ENCODE results near the gene MARS1.

Gene MARS1

DNA sequence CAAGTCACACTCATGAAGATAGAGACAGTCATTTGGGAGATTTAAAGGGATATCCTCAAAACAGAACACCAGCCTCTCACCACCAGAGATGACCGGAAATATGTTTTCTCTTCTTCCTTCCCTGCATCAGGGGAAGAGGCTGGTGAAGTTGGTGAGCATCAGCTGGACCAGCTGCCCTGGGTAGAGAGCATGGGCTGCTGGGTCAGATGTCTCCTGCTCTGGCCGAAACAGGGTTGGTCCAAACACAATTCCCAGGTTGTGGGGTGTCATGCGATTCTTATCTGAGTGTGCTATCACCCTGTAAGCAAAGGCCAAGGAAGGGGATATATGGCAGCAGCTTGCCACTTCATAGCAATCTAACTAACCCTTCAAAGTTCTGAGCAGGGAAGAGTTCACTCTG is 15.5 kb upstream of the MARS1 start:
- FAIRE-seq = no peak
- TF ChIP-seq POLR2A (IDR thresholded peaks at IDR 0.05; ENCODE audit: low read depth, low read length) = no peak
- DNase-seq (ENCODE audit: insufficient read length, low spot score) = no peak

DNA sequence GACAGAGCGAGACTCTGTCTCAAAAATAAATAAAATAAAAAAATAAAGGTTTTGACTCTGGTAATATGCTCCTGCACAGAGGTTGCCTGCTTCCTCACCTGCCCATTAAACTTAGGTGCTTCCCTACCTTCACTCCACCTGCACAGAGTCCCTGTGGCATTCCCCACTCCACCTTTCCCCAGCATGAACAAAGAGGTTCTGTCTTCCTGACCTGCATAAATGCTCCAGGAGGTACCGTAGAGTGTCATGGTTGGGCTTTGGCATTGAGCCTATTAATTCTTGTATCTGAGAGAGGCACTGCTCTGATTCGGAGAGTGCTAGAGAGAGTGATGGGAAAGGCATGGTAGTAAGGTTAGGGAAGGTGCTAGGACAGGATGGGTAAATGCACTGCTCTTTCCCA is 14.5 kb upstream of the MARS1 start:
- no peak for TF ChIP-seq POLR2A (IDR thresholded peaks at IDR 0.05; ENCODE audit: low read depth, low read length)
- FAIRE-seq (no peak), DNase-seq (ENCODE audit: insufficient read length, low spot score) (no peak)

DNA sequence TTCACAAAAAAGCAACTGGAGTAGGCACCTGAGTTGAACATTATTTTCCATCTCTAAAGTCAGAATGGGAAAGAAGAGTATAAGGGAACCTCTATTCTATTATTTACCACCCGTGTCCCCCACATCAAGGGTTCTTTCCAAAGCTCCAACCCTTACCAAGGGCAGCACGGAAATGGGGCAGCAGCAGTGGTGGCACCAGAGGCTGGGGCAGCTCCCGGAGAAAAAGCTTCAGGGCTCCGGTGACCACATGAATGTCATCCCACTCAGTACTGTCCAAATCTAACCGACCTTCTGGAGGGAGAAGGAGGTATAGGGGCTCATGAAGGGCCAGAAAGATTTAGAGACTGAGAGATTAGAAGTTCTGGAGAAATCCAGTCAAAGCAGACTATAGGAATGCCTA is 14.0 kb upstream of the MARS1 start:
- no peak for TF ChIP-seq POLR2A (IDR thresholded peaks at IDR 0.05; ENCODE audit: low read depth, low read length)
- no peak for DNase-seq (ENCODE audit: insufficient read length, low spot score)
- no peak for FAIRE-seq

DNA sequence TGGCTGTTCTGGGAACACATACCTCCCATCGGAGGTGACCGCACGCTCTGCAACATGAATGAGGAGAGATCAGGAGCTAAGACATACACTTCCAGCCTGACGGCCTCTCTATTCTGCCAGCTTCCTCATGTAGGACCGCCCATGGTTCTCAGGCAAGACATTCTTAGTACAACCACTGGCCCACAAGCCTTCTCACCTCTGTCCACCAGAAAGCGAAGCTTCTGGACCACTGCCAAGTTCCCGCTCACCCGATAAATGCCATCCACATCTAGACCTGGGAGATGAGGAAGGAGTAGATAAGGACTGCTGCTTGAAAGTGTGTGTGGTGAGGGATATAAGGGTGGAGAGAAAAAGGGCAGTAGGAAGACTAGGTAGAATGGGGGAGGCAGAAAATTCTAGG is 13.4 kb upstream of the MARS1 start:
- FAIRE-seq (no peak), DNase-seq (ENCODE audit: insufficient read length, low spot score) (no peak)
- TF ChIP-seq POLR2A (IDR thresholded peaks at IDR 0.05; ENCODE audit: low read depth, low read length) = no peak

DNA sequence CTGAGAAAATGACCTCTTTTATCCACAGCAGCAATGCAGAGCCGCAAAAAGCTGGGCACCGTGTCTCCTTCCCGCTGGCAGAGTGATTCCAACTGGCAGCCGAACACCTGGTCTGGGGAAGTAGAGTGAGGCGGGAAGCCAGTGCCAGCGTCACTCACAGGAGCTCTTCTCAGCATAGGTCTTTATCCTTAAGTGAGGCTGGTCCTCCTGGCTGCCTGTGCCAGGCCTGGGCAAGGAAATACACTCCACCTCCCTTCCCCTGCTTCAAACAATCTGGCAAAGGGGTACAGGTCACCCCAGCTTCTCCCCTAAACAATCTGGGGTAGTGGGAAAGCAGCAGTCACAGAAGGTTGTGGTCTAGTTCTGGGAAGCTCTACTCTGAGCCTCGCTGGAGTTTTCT is 13.0 kb upstream of the MARS1 start:
- TF ChIP-seq POLR2A (IDR thresholded peaks at IDR 0.05; ENCODE audit: low read depth, low read length) = no peak
- DNase-seq (ENCODE audit: insufficient read length, low spot score) (no peak), FAIRE-seq (no peak)

DNA sequence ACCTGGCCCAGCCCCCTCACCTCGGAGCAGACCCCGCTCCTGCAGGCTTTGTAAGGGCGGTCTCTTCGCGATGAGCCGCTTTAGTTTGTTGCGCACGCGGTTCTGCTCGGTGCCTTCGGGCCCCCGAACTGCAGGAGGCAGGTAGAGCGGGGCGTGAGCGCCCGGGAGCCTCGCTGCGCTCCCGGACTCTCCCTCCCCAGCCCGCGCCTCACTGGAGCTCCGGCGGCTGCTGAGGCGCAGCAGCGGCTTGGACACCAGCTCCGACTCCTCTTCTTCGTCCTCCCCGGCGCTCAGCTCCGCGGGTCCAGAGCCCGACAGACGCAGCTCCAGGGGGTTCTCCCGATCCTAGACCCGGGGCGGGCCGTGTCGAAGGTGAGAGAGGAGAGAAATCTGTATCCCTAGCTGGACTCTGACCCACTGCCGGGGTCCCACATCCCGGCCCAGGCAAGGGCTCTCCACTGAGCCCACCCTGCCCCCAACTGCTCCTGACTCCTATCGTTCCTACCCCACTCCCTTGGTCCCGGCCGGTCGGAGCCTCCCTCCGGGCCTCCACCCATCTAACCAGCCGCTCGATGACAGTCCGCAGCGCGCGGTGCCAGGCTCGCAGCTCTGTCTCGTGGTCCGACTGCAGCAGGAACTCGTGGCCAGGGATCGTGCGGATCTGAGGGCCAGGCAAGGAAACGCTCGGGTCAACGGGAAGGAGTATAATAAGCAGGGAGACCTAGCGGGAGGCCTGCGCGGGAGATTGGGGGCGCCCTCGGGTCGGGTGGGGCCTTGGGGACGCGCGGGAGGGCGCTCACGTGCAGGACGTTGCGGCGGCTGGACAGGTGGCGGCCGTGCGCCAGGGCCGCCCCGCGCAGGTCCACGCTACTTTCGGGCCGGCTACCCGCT is 12.4 kb upstream of the MARS1 start:
- FAIRE-seq (no peak), DNase-seq (ENCODE audit: insufficient read length, low spot score) (no peak)
- TF ChIP-seq POLR2A (IDR thresholded peaks at IDR 0.05; ENCODE audit: low read depth, low read length) = no peak

DNA sequence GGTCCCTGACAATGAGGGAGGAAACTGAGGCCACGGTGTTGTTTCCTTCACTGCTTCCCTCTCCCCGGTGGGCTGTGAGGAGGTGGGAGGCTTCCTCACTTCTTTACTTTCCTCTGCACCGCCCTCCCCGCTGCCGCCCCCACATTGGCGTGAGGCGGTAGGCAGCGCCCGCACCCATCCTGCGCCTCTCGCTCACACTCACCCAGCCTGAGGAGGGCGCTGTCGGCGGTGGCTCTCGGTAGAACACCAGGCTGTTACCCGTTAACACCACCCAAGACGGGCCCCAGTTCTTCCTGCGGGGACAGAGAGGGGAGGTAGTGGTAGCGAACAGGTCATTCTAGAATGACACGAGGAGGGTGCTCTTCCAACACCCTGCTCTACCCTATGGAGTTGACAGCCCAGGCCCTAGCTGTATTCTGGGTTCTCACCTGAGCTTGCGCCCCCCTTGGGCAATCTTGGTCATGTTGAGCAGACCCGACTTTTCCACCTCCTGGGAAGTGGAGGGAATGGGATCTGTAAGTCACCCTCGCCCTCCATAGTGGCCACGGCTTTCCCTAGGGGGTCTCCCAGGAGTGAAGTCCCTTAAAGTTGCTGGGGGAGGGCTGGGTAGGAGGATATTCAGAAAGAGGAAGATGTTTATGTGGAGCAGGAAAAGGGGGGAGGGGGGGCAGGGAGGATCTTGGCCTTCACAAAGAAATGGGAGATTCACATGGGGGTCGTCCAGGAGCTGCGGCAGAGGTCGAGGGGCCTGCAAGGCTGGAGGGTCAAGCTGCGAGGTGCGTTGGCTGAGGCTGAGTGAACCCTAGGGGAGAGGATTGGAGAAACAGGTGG is 11.5 kb upstream of the MARS1 start:
- FAIRE-seq = no peak
- DNase-seq (ENCODE audit: insufficient read length, low spot score) = no peak
- TF ChIP-seq POLR2A (IDR thresholded peaks at IDR 0.05; ENCODE audit: low read depth, low read length) = no peak

DNA sequence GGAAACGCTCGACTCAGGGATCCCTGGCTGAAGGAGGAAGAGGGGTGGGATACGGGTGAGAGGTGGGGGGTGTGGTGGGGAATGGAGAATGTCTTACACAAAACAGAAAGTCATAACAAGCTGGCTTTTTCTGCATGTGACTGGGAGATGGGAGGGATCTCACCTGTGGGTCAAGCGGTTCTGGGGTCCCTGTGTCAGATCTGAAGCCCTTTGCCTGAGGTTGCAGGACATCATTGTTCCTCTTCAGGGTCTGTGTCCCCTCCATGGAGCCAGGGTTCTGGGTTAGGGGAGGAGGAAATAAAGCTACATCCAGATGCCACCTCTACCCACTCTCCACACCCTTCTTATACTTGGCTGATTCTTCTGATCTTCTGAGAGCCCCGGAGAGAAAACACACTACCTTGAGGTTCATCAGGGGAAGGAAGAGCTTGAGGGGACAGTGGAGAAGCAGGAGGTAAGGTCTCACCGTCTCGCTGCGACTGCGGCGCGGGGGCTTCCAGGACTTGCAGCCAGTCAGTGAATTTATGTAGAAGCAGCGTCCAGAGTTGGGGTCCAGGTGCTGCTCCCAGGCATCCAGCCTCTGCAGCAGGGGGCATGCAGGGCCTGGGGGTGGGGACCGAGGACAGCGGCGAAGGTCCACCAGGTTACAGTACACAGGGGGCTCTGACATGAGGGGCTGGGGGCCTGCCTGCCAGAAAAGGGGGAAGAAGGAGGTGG is 10.7 kb upstream of the MARS1 start:
- DNase-seq (ENCODE audit: insufficient read length, low spot score) = no peak

DNA sequence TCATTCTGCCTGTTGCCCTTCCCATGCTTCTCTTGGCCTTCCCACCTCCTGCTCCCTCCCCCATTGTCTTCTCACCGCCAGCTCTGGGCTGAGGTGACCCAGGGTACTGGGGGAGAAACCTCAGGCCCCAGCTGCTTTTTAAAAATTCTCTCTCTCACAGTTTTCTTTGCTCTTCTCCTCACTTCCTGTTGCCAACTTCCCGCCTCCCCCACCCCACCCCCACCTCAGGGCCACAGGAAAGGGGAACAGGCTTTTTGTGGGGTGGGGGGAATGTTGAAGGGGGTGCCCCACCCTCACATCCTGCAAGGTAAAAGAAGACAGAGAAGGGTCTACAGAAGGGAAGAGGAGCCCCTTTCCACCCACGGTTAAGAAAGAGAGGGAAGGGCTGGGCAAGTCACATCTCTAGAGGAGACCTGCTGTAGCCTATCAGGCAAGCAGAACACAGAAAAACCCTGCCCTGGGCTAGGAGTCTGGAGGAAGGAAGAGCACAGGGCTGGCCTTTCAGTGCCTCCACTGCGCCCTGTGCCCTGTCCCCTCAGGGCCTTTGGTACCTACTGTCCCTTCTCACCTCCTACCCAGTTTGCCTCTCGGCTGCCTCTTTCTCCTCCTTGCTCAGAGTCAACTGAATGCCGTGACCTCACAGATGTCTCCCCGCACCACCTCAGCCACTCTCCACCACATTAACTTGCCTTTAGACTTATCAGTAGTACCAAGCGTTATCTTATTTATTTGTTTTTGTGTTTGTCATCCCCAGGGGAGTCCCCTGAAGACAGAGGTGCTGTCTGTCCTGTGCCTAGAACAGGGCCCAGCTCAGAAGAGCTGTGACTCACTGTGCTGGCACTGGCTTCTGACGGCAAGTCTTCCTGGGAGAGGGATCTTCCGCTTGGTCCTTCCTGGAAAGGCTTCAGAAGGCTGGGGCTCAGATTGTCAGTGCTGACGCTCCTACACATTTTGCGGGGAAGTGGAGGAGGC is 9.9 kb upstream of the MARS1 start:
- DNase-seq (ENCODE audit: insufficient read length, low spot score) (no peak), FAIRE-seq (no peak)
- TF ChIP-seq POLR2A (IDR thresholded peaks at IDR 0.05; ENCODE audit: low read depth, low read length) = no peak

More for the DNA sequence above, 10.7 kb upstream of the MARS1 start:
- no peak for FAIRE-seq
- TF ChIP-seq POLR2A (IDR thresholded peaks at IDR 0.05; ENCODE audit: low read depth, low read length) = no peak

DNA sequence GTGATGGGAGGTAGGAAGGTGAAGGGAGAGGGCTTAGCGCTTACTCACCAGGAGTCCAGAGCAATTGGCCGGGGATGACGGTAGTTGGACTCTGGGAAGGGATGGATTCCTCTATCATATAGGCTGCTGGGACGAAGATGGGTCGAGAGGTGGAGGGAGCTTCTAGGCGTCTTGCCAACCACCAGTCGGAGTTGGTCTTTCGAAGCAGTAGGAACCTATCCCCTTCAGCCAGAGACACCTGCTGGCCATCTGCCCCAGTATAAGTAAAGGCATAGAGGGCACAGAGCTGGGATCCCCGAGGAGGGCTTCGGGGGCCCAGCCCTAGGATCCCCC is 8.9 kb upstream of the MARS1 start:
- no peak for TF ChIP-seq POLR2A (IDR thresholded peaks at IDR 0.05; ENCODE audit: low read depth, low read length)
- FAIRE-seq = no peak
- DNase-seq (ENCODE audit: insufficient read length, low spot score) = no peak

DNA sequence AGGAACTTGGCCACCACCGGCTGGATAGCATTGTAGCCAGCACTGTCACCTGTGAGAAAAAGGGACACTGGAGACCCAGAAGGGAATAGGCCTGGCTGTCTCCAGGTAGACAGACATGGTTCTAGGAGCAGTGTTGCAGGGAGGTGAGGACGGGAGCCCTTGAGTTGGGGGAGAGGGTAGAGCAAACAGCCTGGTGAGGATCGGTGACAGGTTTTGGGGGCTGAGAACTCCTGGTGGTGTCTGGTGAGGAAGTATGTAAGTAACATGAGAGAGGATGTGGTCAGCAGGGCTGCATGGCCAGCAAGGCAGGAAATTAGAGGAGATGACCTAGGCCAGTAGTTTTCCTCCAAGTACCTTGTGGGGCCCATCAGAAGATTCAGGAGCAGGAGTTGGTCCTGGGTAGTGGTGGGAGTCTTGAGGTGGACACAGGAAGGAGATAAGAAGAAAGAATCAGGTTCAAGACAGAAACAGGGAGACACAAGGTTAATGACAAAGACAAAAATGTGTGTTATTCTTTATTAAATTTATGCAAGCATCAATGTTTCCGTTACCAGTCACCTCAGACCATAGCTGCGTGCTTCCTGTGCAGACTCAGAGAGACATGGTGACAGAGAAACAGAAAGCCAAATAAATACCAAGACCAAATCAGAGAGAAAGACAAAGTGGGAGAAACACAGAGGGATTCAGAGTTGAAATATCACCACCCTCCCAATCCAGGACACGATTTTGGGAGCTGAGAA is 8.3 kb upstream of the MARS1 start, which contains the start of gene ARHGAP9:
Gene ARHGAP9, minus strand, starts transcription at position 491 of the 740 bp plus-strand sequence. Its CDS starts 460 bp downstream, at position 31.
- TF ChIP-seq POLR2A (IDR thresholded peaks at IDR 0.05; ENCODE audit: low read depth, low read length) = no peak
- FAIRE-seq = no peak
- DNase-seq (ENCODE audit: insufficient read length, low spot score) = no peak

DNA sequence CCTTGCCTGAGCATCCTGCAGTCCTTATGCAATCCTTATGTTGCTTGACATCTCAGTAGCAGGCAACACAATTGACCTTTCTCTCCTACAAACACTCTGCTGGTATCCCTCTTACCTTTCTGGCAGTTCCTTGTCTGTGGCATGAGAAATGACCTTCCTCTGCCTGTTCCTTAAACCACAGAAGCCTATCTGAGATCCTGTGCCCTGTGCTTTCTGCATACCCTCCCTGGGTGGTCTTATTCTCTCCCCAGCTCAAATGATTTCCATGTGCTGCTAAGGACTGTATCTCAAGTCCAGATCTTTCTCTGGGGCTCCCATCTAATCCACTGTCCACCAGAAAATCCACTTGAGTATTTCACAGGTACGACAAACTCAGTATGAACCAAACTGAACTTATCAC is 6.2 kb upstream of the MARS1 start:
- no peak for FAIRE-seq
- TF ChIP-seq POLR2A (IDR thresholded peaks at IDR 0.05; ENCODE audit: low read depth, low read length) = no peak
- no peak for DNase-seq (ENCODE audit: insufficient read length, low spot score)

All from H54 (cell line).